Suprapubic skin (tissue), 3 donors: ENCODE results near the gene TGFB1.

Source experiments
- POLR2A ChIP-seq, 2 donors: fragments of 450-650 bp; IDR thresholded peaks; one replicate each; pipeline ENCODE4 v1.6.1; 2017; ENCODE audit warnings: antibody characterized with exemption in 2 of 2, mild to moderate bottlenecking in 2 of 2, moderate library complexity in 2 of 2
- TF ChIP-seq, protein P1 (sequence below), 2 donors: fragments of 200-600 bp in 1 of 2; fragments of 450-650 bp in 1 of 2; sonication (generic) in 1 of 2; IDR thresholded peaks; one replicate each; pipeline ENCODE4 v1.5.1; 2016 to 2019; ENCODE audit warnings: antibody characterized with exemption in 2 of 2, mild to moderate bottlenecking in 1 of 2, moderate library complexity in 1 of 2

DNA sequence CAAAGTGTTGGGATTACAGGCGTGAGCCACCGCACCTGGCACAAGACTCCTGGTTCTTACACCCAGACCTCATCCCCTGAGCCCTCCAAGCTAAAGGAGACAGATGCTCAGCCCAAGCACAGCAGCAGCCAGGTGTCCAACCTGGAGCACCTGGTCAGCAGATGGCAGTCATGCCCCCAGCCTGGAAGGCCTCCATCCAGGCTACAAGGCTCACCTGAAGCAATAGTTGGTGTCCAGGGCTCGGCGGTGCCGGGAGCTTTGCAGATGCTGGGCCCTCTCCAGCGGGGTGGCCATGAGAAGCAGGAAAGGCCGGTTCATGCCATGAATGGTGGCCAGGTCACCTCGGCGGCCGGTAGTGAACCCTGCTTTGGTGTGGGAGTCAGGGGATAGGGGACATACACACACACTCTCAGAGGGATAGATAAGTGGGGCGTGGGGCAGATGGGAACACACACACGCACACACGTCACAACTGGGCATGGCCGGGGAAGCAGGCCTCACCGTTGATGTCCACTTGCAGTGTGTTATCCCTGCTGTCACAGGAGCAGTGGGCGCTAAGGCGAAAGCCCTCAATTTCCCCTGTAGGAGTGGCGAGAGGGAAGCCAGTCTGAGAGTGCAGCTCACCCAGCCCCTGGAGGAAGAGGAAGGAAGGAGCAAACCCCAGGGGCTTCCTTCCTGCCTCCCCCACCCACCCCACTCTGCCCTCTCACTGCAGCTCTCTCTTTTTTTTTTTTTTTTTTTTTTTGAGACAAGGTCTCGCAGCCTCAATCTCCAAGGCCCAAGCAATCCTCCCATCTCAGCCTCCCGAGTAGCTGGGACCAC lies 11.8 kb downstream of the TGFB1 start:
- TF ChIP-seq POLR2A (IDR thresholded peaks at IDR 0.05): no peak
- TF ChIP-seq, protein P1, sequence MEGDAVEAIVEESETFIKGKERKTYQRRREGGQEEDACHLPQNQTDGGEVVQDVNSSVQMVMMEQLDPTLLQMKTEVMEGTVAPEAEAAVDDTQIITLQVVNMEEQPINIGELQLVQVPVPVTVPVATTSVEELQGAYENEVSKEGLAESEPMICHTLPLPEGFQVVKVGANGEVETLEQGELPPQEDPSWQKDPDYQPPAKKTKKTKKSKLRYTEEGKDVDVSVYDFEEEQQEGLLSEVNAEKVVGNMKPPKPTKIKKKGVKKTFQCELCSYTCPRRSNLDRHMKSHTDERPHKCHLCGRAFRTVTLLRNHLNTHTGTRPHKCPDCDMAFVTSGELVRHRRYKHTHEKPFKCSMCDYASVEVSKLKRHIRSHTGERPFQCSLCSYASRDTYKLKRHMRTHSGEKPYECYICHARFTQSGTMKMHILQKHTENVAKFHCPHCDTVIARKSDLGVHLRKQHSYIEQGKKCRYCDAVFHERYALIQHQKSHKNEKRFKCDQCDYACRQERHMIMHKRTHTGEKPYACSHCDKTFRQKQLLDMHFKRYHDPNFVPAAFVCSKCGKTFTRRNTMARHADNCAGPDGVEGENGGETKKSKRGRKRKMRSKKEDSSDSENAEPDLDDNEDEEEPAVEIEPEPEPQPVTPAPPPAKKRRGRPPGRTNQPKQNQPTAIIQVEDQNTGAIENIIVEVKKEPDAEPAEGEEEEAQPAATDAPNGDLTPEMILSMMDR (IDR thresholded peaks at IDR 0.05): no peak
